Stomach (tissue), 4 donors: ENCODE results near the gene CLCA4.

ENCODE experiments used
- CTCF ChIP-seq, 7 experiments: fragments of 450-650 bp in 4 of 7; fragments of 200-600 bp in 3 of 7; sonication (generic) in 3 of 7; IDR thresholded peaks; one replicate each; pipeline ENCODE4 v1.5.1; 2016 to 2019; ENCODE audit warnings: antibody characterized with exemption in 7 of 7, control low read depth in 2 of 7, mild to moderate bottlenecking in 1 of 7
- POLR2A ChIP-seq, 4 donors: fragments of 450-650 bp; IDR thresholded peaks; one replicate each; pipeline ENCODE4 v1.6.1; 2016; ENCODE audit warnings: antibody characterized with exemption in 4 of 4, control low read depth in 2 of 4, mild to moderate bottlenecking in 1 of 4, moderate library complexity in 1 of 4

GRCh38 chr1:86541859-86542258 lies 5.0 kb upstream of the CLCA4 start:
- TF ChIP-seq POLR2A (IDR thresholded peaks at IDR 0.05) (no peak), CTCF (IDR thresholded peaks at IDR 0.05) (no peak)
